GM18867 (cell line): ENCODE results near the gene PDE10A.
"Not testable (repeated sequence)": the region's sequence is repeated elsewhere in the genome, so short reads cannot be mapped to it uniquely, and the experiment has no call there.

Source experiments
- ATAC-seq: cut with Tn5 transposase; IDR thresholded peaks from one replicate; pipeline ENCODE4 v1.9.1; 2021; ENCODE audit warnings: mild to moderate bottlenecking, moderate library complexity; ENCODE audit not compliant: unreplicated experiment

Gene PDE10A

GRCh38 chr6:165558097-165558496 lies 104.9 kb downstream of the PDE10A start:
- ATAC-seq, result not testable (repeated sequence)

- ATAC-seq, result no peak
Observed at GRCh38 chr6:165557674-165558073, 105.4 kb downstream of the PDE10A start.

DNA sequence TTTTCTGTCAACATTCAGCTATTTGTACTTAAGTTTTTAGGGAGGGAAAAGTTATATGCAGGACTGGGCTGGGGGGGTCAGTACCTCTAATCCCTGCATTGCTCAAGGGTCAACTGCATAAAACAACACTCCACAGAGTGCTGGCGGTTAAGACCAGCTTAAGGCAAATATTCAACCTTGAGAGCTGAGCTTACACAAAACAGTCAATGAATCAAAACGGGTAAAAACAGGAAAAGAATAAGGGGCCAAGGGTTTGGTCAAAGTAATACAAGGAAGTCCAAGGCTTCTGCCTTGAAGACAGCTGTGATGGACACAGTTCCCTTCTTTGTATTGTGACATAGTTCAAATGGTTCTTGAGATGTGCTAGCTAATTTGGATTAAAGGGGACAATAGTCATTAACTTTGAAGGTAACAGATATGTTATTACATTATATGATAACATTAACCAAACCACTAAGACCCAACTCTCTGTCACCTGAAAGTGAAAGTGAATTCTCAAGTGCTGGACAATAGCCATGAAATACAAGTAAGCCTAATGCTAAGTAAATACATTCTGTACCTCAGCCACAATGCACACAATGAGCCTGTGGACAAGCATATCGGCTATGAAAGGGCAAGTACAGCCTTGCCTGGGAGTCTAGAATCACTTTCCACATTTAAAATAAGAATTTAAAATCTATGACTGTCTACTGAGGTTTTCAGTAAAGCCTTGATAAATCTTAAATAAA lies 106.8 kb downstream of the PDE10A start:
- peak; percentile 60 for ATAC-seq

GRCh38 chr6:165554644-165555043 lies 108.4 kb downstream of the PDE10A start:
- ATAC-seq, result not testable (repeated sequence)

- no peak for ATAC-seq
Observed at GRCh38 chr6:165552248-165552736, 110.7 kb downstream of the PDE10A start.

DNA sequence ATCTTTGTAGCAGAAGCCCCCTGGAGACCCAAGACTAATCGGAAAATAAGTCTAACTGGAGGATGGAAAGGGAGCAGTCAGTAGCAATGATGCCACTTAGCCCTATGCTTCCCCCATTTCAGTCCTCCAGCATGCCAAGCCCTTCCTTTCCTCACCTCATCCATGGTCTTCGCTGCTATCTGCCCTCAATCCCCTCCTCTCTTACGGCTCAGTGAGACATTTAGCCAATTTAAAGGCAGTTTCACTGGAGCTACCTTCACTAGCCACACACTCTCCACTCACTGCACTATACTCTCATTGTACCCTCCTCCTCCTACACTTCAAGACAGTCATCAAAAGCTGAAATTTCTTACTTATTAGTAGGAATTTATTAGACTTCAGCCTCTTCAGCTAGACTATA lies 111.2 kb downstream of the PDE10A start:
- no peak for ATAC-seq

GRCh38 chr6:165548450-165548849 lies 114.6 kb downstream of the PDE10A start:
- ATAC-seq, result no peak

DNA sequence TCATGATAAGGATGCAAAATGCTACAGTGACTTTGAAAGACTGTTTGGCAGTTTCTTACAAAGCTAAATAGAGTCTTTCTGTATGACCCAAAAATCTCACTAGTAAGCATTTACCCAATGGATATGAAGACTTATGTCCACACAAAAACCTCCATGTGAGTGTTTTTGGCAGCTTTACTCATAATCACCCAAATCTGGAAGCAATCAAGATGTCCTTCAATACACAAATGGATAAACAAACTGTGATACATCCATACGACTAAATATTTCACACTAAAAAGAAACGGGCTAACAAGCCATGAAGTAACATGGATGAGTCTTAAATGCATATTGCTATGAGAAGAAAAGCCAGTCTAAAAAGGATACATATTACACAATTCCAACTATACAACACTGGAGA lies 117.2 kb downstream of the PDE10A start:
- no peak for ATAC-seq

DNA sequence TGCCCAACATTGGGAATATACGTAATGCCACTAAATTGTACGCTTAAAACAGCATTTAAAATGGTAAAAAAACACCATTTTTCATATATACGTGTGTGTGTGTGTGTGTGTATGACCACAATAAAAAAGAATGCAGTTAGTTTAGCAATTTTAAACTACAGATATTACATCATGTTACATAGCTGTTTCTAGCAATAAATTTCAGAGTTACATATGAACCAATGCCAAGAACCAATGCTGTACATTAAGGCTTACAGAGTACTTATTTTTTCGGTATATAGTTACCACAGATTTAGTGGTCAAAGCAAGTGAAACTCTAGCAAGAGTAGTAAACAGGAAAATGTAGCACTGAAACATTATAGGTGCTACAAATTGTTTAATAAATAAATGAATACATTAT lies 119.3 kb downstream of the PDE10A start:
- no peak for ATAC-seq

- no peak for ATAC-seq
Observed at GRCh38 chr6:165536911-165537310, 126.1 kb downstream of the PDE10A start.

DNA sequence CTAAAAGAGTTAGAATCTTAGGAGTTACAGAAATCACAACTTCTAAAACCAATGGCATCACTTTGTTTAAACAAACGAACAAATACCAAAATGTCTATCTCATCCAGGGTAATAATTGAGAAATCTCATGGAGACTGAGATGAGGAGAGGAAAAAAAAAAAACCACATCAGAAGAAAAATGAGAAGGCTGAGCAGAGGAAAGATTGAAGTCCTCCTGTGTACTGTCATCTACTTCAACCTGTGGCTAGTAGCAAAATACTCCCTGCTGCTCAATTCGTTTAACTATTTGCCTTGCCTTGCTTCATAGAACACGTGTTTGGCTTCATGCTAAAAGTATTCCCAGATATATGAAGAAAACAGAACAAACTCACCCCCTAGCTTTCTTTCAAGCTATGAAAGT lies 143.7 kb downstream of the PDE10A start:
- no peak for ATAC-seq

DNA sequence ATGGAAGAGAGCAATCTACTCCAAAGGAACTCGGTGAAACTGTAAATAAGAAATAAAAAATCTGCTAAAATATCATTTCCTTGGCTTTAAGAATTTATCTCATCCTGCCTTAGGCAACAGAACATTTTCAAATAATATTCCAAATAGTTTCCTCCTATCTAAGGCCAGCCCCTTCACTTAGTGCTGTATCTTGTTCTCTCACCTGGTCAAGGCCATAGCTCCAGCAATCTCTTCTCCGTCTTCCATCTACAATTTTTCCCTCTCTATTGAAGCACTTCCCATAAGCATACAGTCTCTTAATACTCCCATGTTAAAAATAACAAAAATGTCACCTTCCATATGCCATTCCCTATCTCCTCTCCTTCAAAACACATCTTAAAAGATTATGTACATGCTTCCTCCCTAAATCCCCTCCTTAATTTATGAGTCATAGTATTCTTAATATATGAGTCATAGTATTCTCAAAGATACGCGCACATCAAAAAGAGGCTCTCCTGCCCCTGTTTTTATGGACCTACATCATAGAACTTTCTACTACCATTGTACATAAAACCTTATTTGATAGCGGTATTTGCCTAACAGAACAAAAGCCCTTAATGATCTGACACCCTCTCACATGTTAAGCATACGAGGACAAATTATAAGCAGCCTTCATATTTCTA lies 146.9 kb downstream of the PDE10A start:
- no peak for ATAC-seq

DNA sequence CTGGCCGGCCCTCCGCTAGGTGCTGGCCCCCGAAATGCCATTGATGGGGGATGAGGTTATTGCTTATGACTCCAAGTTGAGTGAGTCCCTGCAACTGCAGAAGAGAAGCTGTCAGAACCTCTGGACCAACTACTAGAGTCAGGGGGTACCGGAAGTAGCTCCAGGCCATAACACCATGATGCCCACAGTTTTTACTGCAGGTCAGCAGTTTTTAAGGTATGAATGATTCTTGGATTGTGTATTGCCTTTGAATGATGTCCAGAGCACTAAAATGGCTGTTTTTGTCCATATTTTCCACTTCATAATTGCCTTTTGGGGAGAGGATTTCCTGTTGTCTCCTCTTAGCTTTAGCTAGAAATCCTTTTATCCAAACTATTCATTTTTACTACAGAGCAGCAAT lies 148.4 kb downstream of the PDE10A start:
- ATAC-seq, result no peak

DNA sequence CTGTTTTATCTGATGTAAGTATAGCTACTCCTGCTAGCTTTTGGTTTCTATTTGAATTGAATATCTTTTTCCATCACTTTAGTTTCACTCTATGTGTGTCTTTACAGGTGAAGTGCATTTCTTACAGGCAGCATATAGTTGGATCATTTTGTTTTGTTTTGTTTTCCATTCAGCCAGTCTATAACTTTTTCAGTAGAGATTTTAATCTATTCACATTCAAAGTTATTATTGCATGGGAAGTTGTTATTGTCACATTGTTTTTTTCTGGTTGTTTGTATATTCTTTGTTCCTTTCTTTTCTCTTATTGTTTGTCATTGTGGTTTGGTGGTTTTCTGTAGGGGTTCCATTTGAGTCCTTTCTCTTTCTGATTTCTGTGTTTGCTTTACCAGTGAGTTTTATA lies 151.2 kb downstream of the PDE10A start:
- peak; percentile 97 for ATAC-seq

DNA sequence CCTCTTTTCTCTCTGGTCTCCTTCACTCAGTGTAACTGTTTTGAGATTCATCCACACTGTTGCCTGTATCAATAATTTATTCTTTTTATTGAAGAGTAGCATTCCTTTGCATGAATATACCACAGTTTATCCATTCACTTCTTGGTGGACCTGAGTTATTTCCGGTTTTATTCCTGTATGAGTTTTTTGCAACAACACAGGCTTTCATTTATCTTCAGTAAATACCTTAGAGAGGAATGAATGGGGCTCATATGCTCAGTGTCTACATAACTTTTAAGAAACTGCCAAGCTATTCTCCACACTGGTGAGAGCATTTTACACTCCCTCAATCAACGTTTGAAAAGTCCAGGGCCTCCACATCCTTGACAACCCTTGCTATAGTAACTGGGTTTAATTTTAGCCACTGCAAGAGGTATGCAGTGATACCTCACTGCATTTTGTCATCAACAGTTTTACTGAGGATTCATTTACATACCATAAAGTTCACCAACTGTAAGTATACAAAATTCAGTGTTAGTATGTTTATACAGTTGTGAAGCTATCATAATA lies 154.6 kb downstream of the PDE10A start:
- ATAC-seq, result no peak

DNA sequence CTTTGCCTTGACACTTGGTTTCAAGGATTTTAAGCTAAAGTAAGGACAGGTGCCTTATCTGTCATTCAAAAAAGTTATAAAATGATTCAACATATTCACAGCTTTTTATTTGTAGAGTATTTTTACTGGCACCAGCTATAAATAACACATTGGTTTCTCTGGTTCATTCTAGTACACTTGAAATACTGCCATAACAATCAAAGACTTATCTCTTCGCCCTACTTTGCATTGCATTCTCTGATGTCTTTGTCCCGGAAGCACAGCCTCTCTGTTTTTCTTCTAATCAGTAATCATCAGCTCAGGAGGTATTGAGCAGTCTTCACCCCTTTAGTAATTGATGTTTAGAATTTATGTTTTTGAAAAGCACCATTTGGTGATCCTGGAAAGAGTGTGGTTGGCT lies 156.4 kb downstream of the PDE10A start:
- no peak for ATAC-seq

DNA sequence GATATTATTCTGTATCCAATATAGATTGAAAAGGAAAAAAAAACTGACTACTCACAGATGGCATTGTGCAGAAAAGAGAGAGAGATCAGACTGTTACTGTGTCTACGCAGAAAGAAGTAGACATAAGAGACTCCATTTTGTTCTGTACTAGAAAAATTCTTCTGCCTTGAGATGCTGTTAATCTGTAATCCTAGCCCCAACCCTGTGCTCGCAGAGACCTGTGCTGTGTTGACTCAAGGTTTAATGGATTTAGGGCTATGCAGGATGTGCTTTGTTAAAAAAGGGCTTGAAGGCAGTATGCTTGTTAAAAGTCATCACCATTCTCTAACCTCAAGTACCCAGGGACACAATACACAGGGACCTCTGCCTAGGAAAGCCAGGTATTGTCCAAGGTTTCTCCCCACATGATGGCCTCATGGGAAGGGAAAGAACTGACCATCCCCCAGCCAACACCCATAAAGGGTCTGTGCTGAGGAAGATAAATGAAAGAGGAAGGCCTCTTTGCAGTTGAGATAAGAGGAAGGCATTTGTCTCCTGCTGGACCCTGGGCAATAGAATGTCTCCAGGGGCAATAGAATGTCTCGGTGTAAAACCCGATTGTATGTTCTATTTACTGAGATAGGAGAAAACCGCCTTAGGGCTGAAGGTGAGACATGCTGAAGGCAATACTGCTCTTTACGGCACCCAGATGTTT lies 162.7 kb downstream of the PDE10A start:
- ATAC-seq, result not testable (repeated sequence)

DNA sequence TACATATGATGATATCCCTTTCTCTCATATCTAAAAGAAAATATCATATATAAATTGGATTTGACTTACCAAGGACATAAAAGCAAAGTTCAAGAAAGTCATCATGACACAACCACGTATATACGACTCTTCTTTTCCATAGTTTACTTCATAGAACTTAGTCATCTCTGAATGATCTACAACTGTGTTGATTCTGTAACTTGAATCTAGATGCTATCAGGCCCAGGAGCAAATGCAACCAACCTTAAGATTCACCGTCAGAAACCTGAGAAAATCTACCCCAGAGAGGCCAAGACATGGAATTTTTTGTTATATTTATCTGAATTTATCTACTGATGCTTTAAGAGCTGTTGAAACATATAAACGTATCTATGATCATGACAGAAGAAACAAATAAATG lies 165.6 kb downstream of the PDE10A start:
- no peak for ATAC-seq

- ATAC-seq, result no peak
Observed at GRCh38 chr6:165488624-165489295, 174.3 kb downstream of the PDE10A start.

DNA sequence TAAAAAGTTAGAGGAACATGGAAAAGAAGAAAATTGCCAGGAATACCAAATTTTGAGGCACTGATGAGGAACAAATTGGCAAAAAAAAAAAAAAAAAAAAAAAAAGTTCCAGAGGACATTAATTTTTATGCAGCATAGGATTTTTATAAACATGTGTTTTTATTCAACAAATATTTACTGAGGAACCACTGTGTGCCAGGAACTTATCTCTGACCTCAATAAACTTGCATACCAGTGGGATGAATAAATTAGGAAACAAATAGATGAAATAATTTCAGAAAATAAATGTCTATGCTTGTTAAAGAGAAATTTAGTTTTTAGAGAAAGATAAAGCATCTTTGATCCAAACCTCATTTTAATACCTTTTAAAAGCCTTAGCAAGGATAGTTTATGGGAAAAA lies 175.1 kb downstream of the PDE10A start:
- ATAC-seq, result no peak

GRCh38 chr6:165487347-165487746 lies 175.7 kb downstream of the PDE10A start:
- no peak for ATAC-seq
